ENCODE results near the gene PXMP4. TPM values are rescaled to one million over a fixed set of nuclear protein-coding genes. Genes with fewer than 3 reads are reported as not detected.

PXMP4 gene
- total and polyA plus RNA-seq, 9 of the 15 experiments (the other 6 are each of a cell fraction or from before 2014, with no cell fraction given) = 4.8 to 29.1 (median 6.8) TPM

DNA sequence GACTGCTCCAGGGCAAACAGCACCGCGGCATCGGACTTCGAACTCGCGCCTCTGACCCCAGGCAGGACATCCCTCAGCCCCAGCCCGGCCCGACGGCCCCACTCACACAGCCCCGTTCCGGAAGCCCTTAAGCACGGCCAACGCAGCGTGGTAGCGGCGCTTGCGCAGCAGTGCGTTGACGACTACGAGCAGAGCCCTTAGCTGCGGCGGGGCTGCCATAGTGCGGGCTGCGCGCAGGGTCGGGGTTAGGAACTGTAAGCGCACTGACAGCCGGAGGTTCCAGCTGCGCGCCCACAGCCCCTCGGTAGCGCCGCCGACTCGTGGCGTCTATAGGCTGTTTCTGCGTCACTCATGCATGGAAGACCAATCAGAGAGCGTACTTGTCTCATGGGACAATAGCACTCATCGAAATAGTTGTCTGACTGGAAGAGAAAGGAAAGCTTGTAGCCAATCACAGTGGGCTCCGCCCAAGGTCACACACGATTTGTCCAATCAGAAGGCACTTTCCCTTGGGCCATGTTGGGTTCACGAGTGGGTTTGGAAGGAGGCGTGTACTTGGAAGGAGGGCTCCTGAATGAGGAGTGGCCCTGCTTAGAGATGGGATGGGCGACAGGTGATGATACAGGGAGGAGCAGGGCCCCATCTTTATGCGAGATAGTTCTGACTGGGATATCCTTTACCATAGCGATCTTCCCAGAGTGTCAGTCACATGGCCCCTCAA lies at the start of gene PXMP4 (continued):
- TF ChIP-seq SIN3A (IDR thresholded peaks at IDR 0.05; ENCODE audit: borderline replicate concordance in 2 of 2, control insufficient read depth in 1 of 2, low read depth in 2 of 2, low read length in 2 of 2) (peak in 1 of 2 experiments; percentile 94; a peak in 2 of 4 replicates), ZNF316 (IDR thresholded peaks at IDR 0.05) (peak; percentile 77), ZNF583 (CRISPR knock-in tag; IDR thresholded peaks at IDR 0.05) (0 out of 2 replicates have a peak, but pooled peaks have one; percentile 42), RAD51 (IDR thresholded peaks at IDR 0.05; ENCODE audit: borderline replicate concordance, low read depth) (peak; percentile 56; the same call in 1 of the 2 replicates), ZNF23 (CRISPR knock-in tag; IDR thresholded peaks at IDR 0.05) (no peak), YY1 (IDR thresholded peaks at IDR 0.05; ENCODE audit: borderline replicate concordance in 1 of 3, control insufficient read depth in 1 of 3, extremely low read depth in 1 of 3, insufficient read depth in 3 of 3, insufficient read length in 1 of 3, insufficient replicate concordance in 2 of 3, low read depth in 1 of 3, low read length in 2 of 3) (peak in 1 of 3 experiments; percentile 60), ZNF121 (CRISPR knock-in tag; conservative IDR thresholded peaks at IDR 0.05) (peak; percentile 88), PHF21A (IDR thresholded peaks at IDR 0.05; ENCODE audit: borderline replicate concordance, low read depth) (no peak), TBP (optimal IDR thresholded peaks at IDR 0.05; ENCODE audit: low read depth, low read length) (peak; percentile 39), FOXP4 (CRISPR knock-in tag; IDR thresholded peaks at IDR 0.05; ENCODE audit: borderline replicate concordance) (peak; percentile 92), KDM5B (IDR thresholded peaks at IDR 0.05; ENCODE audit: insufficient replicate concordance, low read depth, low read length) (peak; percentile 70), ZEB2 (IDR thresholded peaks at IDR 0.05) (peak; percentile 53; the same call in 1 of the 2 replicates), TARDBP (IDR thresholded peaks at IDR 0.05) (0 out of 2 replicates have a peak, but pooled peaks have one; percentile 46), E2F4 (CRISPR knock-in tag; IDR thresholded peaks at IDR 0.05; ENCODE audit: low read depth) (no peak; the same call in none of the 2 replicates), RBBP5 (IDR thresholded peaks at IDR 0.05; ENCODE audit: borderline replicate concordance, insufficient read depth, low read length, poor library complexity, severe bottlenecking) (peak; percentile 91), RBM17 (IDR thresholded peaks at IDR 0.05; ENCODE audit: borderline replicate concordance, low read depth, low read length) (no peak)
- TF ChIP-seq, protein P1, sequence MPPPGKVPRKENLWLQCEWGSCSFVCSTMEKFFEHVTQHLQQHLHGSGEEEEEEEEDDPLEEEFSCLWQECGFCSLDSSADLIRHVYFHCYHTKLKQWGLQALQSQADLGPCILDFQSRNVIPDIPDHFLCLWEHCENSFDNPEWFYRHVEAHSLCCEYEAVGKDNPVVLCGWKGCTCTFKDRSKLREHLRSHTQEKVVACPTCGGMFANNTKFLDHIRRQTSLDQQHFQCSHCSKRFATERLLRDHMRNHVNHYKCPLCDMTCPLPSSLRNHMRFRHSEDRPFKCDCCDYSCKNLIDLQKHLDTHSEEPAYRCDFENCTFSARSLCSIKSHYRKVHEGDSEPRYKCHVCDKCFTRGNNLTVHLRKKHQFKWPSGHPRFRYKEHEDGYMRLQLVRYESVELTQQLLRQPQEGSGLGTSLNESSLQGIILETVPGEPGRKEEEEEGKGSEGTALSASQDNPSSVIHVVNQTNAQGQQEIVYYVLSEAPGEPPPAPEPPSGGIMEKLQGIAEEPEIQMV (tag; conservative IDR thresholded peaks at IDR 0.05; ENCODE audit: low read depth) = no peak
- TF ChIP-seq, protein P2, sequence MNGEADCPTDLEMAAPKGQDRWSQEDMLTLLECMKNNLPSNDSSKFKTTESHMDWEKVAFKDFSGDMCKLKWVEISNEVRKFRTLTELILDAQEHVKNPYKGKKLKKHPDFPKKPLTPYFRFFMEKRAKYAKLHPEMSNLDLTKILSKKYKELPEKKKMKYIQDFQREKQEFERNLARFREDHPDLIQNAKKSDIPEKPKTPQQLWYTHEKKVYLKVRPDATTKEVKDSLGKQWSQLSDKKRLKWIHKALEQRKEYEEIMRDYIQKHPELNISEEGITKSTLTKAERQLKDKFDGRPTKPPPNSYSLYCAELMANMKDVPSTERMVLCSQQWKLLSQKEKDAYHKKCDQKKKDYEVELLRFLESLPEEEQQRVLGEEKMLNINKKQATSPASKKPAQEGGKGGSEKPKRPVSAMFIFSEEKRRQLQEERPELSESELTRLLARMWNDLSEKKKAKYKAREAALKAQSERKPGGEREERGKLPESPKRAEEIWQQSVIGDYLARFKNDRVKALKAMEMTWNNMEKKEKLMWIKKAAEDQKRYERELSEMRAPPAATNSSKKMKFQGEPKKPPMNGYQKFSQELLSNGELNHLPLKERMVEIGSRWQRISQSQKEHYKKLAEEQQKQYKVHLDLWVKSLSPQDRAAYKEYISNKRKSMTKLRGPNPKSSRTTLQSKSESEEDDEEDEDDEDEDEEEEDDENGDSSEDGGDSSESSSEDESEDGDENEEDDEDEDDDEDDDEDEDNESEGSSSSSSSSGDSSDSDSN (IDR thresholded peaks at IDR 0.05; ENCODE audit: borderline replicate concordance in 1 of 2, low read depth in 2 of 2, low read length in 2 of 2) = 0 out of 4 replicates have a peak, but pooled peaks have one; percentile 27 to 35
